Fibroblast of villous mesenchyme (primary cell): ENCODE data around the gene SEC22B. TPM values are rescaled to one million over a fixed set of nuclear protein-coding genes. Genes with fewer than 3 reads are reported as not detected.
A peak's percentile ranks its signal among the peaks of the same experiment; 100 is the strongest.
"Not testable (repeated sequence)": the region's sequence is repeated elsewhere in the genome, so short reads cannot be mapped to it uniquely, and the experiment has no call there.

Source experiments
- DNase-seq: peaks from one replicate; pipeline ENCODE4 v3.0.0-alpha.2; 2010; ENCODE audit warnings: low read depth
- H3K4me3 ChIP-seq: 2 replicates; pipeline ENCODE4 v1.5.1; 2011; ENCODE audit warnings: low read depth, mild to moderate bottlenecking, low read length
- total RNA-seq: library from RNA; depleted of rRNA; stranded (reverse); fragments of >200 nt; gene quantifications from 2 replicates; pipeline ENCODE4 v1.2.3, GENCODE V29; 2012
- TF ChIP-seq, protein P1 (sequence below): IDR thresholded peaks from 2 replicates; pipeline ENCODE4 v1.5.1; 2012; ENCODE audit warnings: low read depth, mild to moderate bottlenecking, low read length; ENCODE audit not compliant: insufficient read depth

The SEC22B gene
- total RNA-seq, 1 donor: 77.3 TPM

DNA sequence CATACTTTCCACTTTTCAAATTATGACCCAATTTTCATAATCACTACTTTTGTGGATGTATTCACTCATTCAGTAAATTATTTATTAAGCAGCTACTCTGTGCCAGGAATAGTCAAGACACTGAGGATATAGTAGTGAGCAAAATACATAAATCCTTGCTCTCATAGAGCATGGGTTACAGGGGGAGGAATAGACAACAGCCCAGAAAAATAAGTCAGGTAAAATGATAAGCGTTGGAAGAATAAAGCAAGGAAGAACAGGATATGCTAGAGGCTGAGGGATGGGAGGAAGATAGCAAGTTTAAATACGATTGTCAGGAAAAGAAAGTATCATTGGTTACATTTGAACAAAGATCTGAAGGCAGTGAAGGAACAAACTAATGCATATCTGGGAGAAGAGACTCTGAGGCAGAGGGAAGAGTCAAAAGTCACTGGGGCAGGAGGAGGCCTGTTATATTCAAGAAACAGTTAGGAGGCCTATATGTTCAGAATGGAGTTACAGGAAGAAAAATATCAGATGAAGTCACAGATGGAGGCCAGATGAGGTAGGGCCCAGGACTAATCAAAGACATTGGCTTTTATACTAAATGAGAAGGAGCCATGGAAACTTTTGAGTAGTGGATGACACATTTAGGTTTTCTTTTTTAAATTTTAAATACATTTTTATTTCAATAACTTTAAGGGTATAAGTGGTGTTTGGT lies 42.9 kb downstream of the SEC22B start:
- TF ChIP-seq, protein P1, sequence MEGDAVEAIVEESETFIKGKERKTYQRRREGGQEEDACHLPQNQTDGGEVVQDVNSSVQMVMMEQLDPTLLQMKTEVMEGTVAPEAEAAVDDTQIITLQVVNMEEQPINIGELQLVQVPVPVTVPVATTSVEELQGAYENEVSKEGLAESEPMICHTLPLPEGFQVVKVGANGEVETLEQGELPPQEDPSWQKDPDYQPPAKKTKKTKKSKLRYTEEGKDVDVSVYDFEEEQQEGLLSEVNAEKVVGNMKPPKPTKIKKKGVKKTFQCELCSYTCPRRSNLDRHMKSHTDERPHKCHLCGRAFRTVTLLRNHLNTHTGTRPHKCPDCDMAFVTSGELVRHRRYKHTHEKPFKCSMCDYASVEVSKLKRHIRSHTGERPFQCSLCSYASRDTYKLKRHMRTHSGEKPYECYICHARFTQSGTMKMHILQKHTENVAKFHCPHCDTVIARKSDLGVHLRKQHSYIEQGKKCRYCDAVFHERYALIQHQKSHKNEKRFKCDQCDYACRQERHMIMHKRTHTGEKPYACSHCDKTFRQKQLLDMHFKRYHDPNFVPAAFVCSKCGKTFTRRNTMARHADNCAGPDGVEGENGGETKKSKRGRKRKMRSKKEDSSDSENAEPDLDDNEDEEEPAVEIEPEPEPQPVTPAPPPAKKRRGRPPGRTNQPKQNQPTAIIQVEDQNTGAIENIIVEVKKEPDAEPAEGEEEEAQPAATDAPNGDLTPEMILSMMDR: no peak
- DNase-seq: no peak

DNA sequence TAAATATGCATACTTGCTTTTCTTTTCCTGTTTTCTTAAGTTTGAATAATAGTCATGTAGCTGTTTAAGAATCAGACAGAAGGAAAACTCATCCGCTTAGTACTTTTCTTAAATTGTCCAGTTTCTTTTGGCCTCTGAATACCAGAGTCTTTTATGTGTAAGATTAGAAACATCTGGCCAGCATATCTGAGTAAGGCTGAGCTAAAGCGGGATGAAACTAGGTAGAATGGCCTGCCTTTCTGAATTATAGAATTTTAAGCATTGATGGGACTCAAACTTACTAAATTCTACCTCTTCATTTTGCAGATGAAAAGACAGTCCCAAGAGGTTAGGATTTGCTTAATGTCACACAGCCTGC lies 43.9 kb downstream of the SEC22B start:
- not testable (repeated sequence) for DNase-seq, H3K4me3 ChIP-seq

More for the DNA sequence above, 42.9 kb downstream of the SEC22B start:
- no peak overlapping the region for H3K4me3 ChIP-seq

DNA sequence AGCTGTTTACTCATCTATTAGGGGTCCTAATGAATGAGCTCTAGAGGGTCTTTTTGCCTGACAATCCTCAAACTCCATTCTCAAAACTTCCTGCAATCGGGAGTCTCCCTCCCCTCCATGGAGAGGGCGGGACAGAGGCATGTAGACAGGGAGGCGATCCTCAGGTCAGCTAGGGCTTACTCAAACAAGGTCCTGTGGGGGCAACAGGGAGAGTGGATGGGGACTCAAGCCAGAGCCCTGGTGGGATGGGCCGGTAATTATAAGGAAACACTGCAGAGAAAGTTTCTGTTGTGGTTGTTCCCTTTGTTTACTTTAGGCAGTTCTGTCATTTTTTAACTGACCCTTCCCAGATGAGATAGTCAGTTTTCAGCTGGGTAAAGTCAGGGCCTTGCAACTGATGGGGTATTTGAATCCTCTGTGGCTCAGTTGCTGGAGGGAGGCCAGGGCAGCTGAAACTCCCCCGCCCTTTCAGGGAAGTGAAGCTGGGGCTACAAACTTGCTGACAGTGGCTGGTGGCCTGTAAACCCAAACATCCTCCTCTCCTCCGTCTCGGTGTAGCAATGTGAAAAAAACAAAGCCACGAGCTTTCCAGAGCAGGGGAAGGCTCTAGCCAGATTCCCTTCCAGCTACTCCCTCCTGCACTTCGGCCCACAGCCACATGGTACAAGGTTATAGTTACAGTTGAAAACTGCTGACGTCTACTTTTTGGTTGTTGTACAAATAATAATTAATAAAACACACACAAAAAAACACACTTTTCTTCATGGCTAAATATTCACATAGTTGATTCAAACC lies 44.5 kb downstream of the SEC22B start:
- H3K4me3 ChIP-seq: not testable (repeated sequence)
- DNase-seq: peak; percentile 93

DNA sequence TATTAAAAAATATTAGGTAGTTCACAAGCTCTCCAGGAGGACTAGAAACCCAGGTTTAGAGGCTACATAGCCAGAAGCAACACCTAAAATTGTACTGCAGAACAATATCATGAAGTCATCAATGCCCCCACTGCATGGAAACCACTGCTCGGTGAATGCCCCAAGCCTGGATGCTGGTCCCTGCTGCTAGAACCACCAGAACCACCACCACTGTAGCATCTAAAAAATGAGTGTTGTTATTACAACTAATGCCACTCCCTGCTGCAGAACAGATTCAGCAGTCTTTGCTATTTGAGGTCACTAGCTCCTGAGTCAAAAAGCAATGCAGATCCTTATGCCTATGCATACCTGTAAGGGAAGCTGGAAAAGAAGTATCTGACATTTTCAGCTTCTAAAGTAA lies 48.4 kb downstream of the SEC22B start:
- not testable (repeated sequence) for H3K4me3 ChIP-seq, DNase-seq

DNA sequence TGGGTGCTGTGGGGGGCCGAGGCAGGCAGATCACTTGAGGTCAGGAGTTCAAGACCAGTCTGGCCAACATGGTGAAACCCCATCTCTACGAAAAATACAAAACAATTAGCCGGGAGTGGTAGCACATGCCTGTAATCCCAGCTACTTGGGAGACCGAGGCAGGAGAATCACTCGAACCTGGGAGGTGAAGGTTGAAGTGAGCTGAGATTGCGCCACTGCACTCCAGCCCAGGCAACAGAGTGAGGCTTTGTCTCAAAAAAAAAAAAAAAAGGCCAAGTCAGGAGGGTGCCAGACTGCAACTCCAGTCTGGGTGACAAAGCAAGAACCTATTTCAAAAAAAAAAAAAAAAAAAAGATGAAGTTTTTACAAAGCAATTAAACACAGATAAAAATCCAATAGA lies 50.1 kb downstream of the SEC22B start:
- H3K4me3 ChIP-seq, DNase-seq: not testable (repeated sequence)

DNA sequence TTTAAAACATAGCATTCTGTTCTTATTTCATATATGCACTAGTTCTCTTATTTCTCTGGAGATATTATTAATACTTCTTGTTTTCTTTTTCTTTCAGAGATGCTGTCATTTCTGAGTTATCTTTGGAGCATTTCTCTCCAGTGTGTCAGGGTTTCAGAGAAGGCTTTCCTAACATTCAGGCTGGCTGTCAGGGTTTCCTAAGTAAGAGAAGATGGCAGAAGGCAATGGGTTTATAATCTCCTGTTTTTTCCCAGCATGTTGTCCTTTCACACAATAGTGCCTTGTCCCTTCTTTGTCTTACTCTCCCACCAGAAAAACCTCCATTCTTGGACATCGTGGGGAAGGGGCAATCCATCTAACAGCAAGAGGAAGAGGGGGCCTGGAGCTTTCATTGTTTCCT lies 51.7 kb downstream of the SEC22B start:
- DNase-seq, H3K4me3 ChIP-seq: not testable (repeated sequence)

DNA sequence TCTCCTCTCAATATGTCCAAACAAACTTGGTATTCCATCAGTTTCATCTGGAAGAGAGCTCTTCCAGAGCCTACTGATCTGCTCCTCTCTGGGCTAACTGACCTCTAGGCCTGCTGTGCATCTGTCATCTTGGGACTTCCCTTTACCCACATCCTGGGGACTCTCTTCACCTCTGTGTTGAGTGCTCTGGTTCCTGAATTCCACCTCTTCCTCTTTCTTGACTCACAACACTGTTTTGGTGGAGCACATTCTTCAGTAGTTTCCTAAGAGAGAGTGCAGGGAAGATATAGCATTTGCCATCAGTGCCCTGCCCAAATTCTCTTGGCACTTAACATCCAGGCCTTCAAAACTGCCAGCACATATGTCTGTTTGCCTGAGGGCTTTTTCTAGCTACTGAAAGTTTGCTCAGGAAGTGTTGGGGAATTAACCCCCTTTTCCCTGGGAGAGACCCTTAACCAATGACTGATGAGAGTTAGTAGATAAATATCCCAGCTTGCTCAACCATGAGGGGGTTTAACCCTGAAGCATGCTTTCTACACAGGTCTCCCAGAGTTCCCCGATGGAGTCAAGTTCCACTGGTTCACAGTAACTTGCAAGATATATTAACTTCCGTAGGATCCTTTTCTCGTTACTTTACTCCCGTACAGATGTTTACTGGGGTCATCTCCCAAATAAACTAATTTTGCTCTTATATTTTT lies 52.4 kb downstream of the SEC22B start:
- not testable (repeated sequence) for DNase-seq

DNA sequence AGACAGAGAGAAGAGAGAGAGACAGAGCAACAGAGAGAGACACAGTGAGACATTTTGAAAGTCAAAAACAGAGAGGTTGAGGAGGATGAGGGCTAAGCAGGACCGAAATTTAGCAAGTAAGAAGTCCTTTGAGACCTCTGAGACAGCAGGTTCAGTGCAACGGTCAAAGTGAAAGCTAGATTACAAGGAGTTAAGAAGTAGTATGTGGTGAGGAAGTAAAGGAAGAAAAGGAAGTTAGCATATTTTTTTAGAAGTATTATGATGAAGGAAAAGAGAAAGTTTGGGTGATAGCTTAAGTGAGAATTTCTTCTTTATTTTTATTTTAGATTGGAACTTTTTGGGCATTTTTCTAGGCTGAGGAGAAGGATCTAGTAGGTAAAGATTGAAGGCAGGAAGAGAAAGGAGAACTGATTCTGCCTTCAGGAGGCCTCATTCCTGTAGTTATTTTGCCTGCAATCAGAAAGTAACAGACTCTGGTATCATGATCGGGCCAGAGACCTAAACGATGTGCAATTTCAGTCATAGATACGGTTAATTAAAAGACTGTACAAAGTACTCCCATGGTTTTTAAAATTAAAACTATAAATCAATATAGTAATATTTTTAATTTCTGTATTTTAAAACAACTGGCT lies 53.9 kb downstream of the SEC22B start:
- H3K4me3 ChIP-seq, DNase-seq: not testable (repeated sequence)

More for the DNA sequence above, 52.4 kb downstream of the SEC22B start:
- not testable (repeated sequence) for H3K4me3 ChIP-seq

DNA sequence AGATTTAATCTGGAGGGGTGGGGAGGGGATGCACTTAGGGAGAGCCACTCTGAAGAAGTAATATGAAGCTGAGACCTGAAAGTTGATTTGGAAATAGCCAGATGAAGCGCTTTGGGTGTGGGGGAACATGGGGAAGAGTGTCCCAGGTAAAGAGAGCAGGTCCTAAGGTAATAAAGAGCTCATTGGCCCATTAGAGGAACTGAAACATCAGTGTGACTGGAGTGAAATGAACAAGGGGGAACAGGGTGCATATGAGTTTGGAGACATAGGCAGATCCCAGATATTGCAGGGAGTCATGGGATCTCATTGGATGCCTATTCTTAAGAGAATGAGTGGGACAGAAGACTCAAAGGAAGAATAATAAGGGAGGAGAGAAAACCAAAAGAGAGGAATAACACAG lies 54.5 kb downstream of the SEC22B start:
- not testable (repeated sequence) for DNase-seq, H3K4me3 ChIP-seq

DNA sequence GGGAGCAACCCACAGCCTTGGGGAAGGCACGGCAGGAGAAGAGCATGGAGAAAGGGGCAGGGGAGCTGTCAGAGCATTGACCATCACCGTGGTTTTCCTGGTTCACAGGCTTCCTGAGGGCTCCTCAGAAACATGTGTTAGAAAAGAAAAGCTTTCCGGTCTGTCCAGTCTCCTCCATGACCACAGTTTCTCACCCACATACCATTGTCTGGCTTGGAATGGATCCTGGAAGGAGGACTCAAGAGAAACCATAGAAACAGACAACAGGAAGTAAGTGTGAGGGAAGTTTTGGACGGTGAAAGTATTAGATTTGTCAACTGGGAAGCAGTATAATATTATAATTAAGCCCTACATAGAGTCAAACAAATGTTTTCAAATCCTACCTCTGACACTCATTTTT lies 55.8 kb downstream of the SEC22B start:
- H3K4me3 ChIP-seq, DNase-seq: not testable (repeated sequence)

DNA sequence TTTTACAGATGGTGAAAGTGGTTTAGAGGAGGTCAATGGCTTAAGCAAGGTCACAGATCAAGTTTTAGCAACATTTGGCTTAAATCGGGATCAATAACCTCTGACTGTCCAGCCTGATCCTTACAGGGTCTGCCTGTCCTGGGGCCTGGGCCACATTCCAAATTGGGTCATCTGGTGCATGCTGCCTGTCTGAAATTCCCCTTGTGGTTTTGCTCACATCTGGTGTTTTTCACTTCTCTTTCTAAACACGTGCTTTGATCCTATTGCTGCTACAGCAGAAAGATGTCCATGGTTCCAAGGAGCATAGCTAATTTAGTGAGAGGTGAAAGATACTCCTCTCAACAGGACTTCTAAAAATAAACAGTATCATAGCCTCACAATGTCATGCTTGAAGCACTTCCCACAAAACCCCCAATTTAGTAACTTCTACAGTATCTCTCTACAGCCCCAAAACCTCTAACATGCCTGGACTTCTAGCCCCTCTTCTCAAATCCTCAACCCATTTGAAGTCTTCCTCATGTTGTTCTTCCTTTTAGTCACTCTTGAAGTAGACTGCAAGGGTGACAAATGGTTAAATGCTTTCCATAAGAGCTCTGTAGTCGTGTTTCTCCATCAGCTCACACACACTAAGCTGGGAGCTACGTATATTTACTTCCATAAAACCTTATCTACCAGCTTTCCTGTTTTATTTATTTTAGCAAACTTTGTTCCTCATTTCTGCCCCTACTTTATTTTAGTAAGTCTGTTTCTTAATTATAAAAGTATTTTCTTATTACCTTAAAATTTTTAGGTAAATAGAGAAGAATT lies 58.7 kb downstream of the SEC22B start:
- DNase-seq: peak; percentile 80

DNA sequence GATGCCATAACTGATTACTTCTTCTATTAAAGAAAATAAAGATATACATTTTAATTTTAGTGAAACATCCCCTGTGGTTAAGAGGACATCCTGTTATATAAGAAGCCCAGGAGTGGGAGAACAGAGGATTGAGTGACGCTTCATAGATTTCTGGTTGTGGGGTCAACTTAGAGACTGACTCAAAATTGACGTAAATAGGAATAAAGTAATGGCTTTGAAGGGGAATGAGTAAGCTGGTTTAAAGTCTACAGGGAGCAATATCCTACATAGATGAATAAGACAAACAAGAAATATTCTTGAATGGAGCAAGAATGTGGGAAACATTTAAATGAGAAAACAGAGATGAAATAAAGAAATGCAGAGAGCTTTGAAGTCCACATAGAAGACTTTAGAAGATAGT lies 60.2 kb downstream of the SEC22B start:
- not testable (repeated sequence) for H3K4me3 ChIP-seq
- DNase-seq: peak; percentile 20

More for the DNA sequence above, 58.7 kb downstream of the SEC22B start:
- not testable (repeated sequence) for H3K4me3 ChIP-seq

DNA sequence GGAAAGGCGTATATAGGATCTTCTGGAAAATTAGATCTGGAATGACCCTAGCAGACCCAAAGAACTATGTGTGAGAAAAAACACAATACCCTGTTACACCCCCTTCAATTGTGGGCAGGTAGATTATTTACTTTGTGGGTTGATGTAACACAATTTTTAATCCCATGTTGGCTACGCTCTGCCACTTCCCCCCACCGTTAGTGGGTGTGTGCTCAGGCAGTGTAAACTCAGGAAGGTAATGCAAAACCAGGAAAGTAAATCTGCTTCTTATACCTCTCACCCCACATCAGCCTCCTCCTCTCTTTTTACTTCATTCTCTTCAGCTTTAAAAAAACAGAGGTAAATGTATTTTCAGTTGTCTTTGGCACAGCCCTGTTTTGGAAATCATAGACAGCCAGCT lies 63.2 kb downstream of the SEC22B start:
- not testable (repeated sequence) for H3K4me3 ChIP-seq

DNA sequence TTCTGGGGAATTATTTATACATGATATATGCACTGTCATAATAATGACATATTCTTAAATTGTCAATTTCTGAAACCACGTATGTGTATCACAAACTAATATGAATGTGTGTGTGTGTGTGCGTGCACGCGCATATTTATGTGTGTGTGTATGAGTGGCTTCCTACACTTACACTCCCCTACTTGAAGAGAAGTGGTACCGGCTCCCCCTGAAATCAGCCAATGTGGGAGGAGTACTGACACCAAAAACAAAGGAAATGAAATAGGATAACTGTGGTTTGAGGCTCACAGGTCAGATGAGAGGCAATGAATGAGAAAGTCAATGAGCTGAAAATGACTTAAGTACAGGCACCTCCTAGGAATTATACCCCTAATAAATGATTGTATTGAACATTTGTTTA lies 64.1 kb downstream of the SEC22B start:
- not testable (repeated sequence) for DNase-seq

More for the DNA sequence above, 63.2 kb downstream of the SEC22B start:
- not testable (repeated sequence) for DNase-seq

DNA sequence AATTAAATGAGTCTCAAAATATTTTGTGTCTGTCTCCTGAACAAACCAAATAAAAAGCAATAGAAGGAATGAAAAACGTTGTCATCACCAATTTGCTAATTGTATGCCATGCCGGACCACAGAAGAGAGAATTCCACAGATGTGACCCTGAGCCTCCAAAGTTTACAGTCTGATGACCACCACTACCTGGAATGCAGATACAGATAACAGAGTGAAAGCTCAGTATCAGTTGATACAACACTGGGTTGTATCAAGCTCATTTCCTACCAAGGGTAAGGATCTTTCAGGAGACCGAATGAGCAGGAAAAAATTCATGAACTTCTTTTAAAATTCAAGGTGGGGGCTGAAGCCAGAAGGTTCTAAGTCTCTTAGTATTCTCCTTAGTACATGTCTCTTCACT lies 64.5 kb downstream of the SEC22B start:
- not testable (repeated sequence) for H3K4me3 ChIP-seq, DNase-seq

More for the DNA sequence above, 64.1 kb downstream of the SEC22B start:
- not testable (repeated sequence) for H3K4me3 ChIP-seq

DNA sequence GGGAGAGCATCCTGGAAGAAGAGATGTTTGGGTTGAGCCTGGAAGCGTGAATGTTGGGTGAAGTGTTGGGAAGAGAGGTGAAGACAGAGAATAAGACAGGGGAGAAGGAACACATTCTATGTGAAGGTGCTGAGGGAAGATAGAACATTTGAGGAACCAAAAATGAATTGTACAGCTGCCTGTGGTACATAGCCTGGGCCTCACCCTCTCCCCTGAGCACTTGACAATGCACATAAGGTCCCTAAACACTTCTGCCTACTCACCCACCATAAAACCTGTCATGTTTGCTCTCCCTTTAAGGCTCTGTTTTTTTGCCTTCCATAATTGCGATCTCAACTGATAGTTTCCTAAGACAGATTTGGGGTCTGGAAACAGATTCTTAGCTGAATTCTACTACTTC lies 65.3 kb downstream of the SEC22B start:
- not testable (repeated sequence) for H3K4me3 ChIP-seq, DNase-seq

DNA sequence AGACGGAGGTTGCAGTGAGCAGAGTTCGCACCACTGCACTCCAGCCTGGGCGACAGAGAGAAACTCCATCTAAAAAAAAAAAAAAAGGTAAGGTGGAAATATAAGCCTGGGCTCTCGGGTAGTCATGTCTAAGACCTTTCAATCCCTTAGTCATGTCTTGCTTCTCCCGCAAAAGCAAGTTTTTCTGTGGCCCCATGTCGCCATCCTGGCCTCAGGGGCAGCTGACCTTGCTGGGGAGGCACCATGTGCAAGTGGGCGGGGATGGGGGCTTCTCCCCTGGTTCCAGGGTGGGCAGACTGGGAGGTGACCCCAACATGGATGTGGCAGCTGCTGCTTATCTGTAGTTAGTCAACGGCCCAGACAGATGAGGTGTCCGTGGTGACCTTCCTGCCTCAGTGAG lies 66.7 kb downstream of the SEC22B start:
- not testable (repeated sequence) for DNase-seq, H3K4me3 ChIP-seq
